ENCODE data around the gene NUDT4. TPM values are rescaled to one million over a fixed set of nuclear protein-coding genes. Genes with fewer than 3 reads are reported as not detected.
"Not testable (repeated sequence)": the region's sequence is repeated elsewhere in the genome, so short reads cannot be mapped to it uniquely, and the experiment has no call there.

Gene NUDT4
- total RNA-seq, 1 donor from 2014 or later = 52.2 TPM

DNA sequence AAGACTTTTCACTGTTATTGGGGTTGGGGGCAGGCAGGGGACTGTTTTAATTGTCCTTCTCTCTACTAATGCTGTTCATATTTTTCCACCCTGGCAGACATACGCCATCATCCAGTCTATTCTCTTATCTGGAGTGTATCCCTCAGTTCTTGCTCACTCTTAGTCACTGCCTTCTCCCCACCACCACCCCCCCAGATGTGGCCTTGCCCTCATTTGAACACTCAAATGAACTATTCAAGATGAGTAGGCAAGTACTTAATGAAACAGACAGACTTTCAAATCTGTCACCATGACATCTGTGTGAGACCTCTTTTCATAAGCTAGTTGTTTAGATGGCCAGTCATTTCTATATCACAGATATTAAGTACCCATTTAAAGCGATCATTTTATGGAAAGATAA, 10.1 kb downstream of the NUDT4 start:
- intact Hi-C loops (cut with DNase I) = no loop called here
- no peak overlapping the region for H3K27ac ChIP-seq
- no peak overlapping the region for H3K4me3 ChIP-seq
- no peaks in the 10 kb centered on the region for H3K9me3 ChIP-seq
- no peaks in the 10 kb centered on the region for H3K36me3 ChIP-seq
- DNase-seq = no peak
- H3K4me1 ChIP-seq = peaks cover 37% of the 10 kb centered on the region
- TF ChIP-seq, protein P1, sequence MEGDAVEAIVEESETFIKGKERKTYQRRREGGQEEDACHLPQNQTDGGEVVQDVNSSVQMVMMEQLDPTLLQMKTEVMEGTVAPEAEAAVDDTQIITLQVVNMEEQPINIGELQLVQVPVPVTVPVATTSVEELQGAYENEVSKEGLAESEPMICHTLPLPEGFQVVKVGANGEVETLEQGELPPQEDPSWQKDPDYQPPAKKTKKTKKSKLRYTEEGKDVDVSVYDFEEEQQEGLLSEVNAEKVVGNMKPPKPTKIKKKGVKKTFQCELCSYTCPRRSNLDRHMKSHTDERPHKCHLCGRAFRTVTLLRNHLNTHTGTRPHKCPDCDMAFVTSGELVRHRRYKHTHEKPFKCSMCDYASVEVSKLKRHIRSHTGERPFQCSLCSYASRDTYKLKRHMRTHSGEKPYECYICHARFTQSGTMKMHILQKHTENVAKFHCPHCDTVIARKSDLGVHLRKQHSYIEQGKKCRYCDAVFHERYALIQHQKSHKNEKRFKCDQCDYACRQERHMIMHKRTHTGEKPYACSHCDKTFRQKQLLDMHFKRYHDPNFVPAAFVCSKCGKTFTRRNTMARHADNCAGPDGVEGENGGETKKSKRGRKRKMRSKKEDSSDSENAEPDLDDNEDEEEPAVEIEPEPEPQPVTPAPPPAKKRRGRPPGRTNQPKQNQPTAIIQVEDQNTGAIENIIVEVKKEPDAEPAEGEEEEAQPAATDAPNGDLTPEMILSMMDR (IDR thresholded peaks at IDR 0.05) = no peak
- no peak for ATAC-seq
- H3K27me3 ChIP-seq = no peaks in the 10 kb centered on the region

DNA sequence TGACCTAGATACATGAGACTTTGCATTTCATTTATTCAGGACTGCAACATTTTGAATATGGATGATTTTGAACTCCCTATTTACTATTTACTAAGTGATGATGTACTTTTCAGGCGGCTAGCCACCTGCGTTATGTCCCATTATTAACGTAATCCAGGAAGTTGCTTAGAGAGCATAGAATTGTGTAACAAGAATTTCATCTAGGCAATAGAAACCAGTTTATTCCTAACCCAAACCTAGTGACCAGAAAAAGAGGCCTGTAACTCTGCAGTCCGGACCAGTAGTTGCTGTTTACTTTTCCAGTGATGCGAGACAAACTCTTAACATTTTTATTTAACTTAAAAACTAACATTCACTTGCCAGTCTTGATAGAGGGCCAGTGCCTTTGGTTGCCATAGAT, 12.3 kb downstream of the NUDT4 start:
- intact Hi-C loops (cut with DNase I) = loop anchor here (10.0 kb wide), 1 partner anchor 405 kb away; no protein-coding TSS in a partner anchor
- peaks cover 19% of the 10 kb centered on the region for H3K4me1 ChIP-seq
- H3K4me3 ChIP-seq = no peak overlapping the region
- TF ChIP-seq, protein P1 (IDR thresholded peaks at IDR 0.05) = no peak
- H3K27me3 ChIP-seq = no peaks in the 10 kb centered on the region
- ATAC-seq (peak; percentile 61), DNase-seq (no peak)
- no peaks in the 10 kb centered on the region for H3K9me3 ChIP-seq
- no peaks in the 10 kb centered on the region for H3K36me3 ChIP-seq
- no peak overlapping the region for H3K27ac ChIP-seq

DNA sequence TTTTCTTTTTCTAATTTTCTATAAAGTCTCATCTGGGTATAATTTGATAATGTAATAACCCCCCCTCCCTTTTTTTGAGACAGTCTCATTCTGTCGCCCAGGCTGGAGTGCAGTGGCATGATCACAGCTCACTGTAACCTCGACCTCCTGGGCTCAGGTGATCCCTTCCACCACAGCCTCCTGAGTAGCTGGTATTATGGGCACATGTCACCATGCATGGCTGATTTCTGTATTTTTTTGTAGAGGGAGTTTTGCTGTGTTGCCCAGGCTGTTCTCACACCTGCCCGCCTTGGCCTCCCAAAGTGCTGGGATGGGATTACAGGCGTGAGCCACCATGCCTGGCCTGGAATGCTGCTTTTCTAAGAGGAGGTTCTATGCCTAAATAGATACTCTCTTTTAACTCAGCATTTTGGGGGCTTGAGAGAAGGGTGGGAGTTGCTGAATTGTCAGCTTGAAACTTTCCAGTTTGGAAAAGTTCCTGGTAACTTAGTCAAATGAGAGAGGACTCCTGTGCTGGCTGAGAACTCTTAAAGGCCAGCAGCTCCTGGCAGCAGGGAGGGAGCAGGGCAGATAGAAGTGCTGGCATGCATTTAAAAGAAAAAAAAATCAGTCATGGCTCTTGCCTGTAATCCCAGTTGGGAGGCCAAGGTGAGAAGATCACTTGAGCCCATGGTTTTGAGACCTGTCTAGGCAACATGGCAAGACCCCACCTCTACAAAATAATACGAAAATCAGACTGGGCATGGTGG, 13.0 kb downstream of the NUDT4 start:
- TF ChIP-seq, protein P1 (IDR thresholded peaks at IDR 0.05) = no peak
- DNase-seq = no peak
- H3K9me3 ChIP-seq = no peaks in the 10 kb centered on the region
- ATAC-seq = no peak
- H3K27ac ChIP-seq = peak overlapping the region; percentile 2
- H3K4me3 ChIP-seq = no peak overlapping the region
- H3K27me3 ChIP-seq = no peaks in the 10 kb centered on the region
- peaks cover 19% of the 10 kb centered on the region for H3K4me1 ChIP-seq
- intact Hi-C loops (cut with DNase I) = loop anchor here (10.0 kb wide), 1 partner anchor 406 kb away; no protein-coding TSS in a partner anchor
- peaks cover 6% of the 10 kb centered on the region for H3K36me3 ChIP-seq

DNA sequence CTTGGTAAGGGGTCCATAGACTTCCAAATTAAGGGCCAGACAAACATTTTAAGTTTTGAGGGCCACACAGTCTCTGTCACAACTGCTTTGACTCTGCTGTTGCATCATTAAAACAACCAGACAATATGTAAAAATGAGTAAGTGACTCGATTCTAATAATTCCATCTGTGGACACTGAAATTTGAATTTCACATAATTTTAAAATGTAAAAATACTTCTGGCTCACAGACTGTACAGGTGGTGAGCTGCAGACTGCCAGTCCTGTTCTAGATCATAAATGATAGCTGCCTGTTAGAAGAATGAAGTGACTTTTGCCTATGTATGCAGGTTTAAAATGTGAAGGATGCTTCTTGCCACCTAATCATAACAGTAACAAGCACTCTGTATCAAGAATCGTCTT, 15.7 kb downstream of the NUDT4 start:
- no peak overlapping the region for H3K27ac ChIP-seq

DNA sequence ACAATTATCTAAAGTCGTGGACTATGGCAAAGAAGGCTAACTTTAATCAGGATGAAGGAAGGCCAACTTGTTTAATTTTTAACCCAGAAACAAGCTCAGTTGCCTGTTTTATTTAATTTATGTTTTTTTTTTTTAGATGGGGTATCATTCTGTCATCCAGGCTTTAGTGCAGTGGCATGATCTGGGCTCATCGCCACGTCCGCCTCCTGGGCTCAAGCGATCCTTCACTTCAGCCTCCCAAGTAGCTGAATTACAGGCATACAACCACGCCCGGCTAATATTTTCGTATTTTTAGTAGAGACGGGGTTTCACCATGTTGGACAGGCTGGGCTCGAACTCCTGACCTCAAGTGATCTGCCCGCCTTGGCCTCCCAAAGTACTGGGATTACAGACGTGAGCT, 19.7 kb downstream of the NUDT4 start:
- Histone ChIP-seq H3K27ac (no peak overlapping the region), H3K4me1 (no peaks in the 10 kb centered on the region), H3K9me3 (no peaks in the 10 kb centered on the region), H3K4me3 (no peak overlapping the region), H3K36me3 (peaks cover 41% of the 10 kb centered on the region), H3K27me3 (no peaks in the 10 kb centered on the region)
- DNase-seq = no peak
- intact Hi-C loops (cut with DNase I) = loop anchor here (10.0 kb wide), 1 partner anchor 413 kb away; no protein-coding TSS in a partner anchor
- TF ChIP-seq, protein P1 (IDR thresholded peaks at IDR 0.05) = no peak
- no peak for ATAC-seq

More for the DNA sequence above, 15.7 kb downstream of the NUDT4 start:
- Histone ChIP-seq H3K9me3 (no peaks in the 10 kb centered on the region), H3K36me3 (peaks cover 31% of the 10 kb centered on the region), H3K4me1 (peaks cover 19% of the 10 kb centered on the region), H3K4me3 (no peak overlapping the region), H3K27me3 (no peaks in the 10 kb centered on the region)
- TF ChIP-seq, protein P1 (IDR thresholded peaks at IDR 0.05) = no peak
- DNase-seq (no peak), ATAC-seq (no peak)
- intact Hi-C loops (cut with DNase I) = loop anchor here (10.0 kb wide), 1 partner anchor 409 kb away; no protein-coding TSS in a partner anchor

DNA sequence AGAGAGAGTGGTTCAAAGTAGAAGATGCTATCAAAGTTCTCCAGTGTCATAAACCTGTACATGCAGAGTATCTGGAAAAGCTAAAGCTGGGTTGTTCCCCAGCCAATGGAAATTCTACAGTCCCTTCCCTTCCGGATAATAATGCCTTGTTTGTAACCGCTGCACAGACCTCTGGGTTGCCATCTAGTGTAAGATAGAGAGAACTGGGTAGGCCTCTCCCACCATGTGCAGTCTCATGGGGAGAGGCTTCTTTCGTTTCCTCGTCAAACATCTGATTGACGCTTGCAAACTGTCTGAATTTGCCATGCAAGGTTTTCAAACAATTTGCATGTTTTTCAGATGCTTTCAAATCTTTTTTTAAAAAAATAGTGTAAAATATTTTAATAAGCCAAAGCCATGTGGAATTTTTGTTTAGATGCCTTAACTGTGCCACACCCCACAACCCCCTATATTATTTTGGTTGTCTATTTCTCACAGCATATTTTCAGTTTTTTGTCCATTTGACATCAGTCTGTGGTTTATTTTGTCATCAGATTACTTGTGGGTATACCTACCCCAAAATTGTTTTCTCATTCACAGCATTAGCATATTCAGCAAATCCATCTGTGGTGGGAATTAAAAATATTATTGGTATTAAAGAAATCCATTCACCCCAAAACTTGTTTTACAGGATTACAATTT, 21.6 kb downstream of the NUDT4 start:
- not testable (repeated sequence) for H3K4me1 ChIP-seq, H3K27me3 ChIP-seq, H3K9me3 ChIP-seq, H3K4me3 ChIP-seq, H3K27ac ChIP-seq, DNase-seq
- peak; percentile 99 for ATAC-seq
- H3K36me3 ChIP-seq = peaks cover 43% of the 10 kb centered on the region
- intact Hi-C loops (cut with DNase I) = loop anchor here (10.0 kb wide), 1 partner anchor 415 kb away; no protein-coding TSS in a partner anchor

All from upper lobe of right lung (tissue), 1 donor.